HL-60 (cell line): ENCODE results near the gene UQCRQ.

Experiments
- DNase-seq, 2 experiments: peaks; one replicate each; pipeline ENCODE4 v3.0.0-alpha.2; 2010 to 2020; ENCODE audit warnings: low read depth in 1 of 2, low spot score in 1 of 2
- H3K27ac ChIP-seq: fragments of 250-450 bp; sonication (Bioruptor Pico); replicated peaks from 2 replicates; pipeline ENCODE4 v1.5.1; 2020; ENCODE audit warnings: mild to moderate bottlenecking, moderate library complexity
- H3K27me3 ChIP-seq: fragments of 250-450 bp; sonication (Bioruptor Pico); 2 replicates; pipeline ENCODE4 v1.5.1; 2021; ENCODE audit warnings: mild to moderate bottlenecking, moderate library complexity; ENCODE audit not compliant: insufficient read depth, poor library complexity, severe bottlenecking
- H3K4me3 ChIP-seq: replicated peaks from 2 replicates; pipeline ENCODE4 v1.5.1; 2011; ENCODE audit warnings: mild to moderate bottlenecking, control low read depth, low read length; ENCODE audit not compliant: insufficient read depth
- GABPA ChIP-seq: IDR thresholded peaks from 2 replicates; pipeline ENCODE4 v1.6.1; 2012; ENCODE audit warnings: low read depth
- POLR2AphosphoS5 ChIP-seq: IDR thresholded peaks from 2 replicates; pipeline ENCODE4 v1.6.1; 2012; ENCODE audit warnings: low read depth
- SPI1 ChIP-seq: IDR thresholded peaks from 2 replicates; pipeline ENCODE4 v1.6.1; 2012; ENCODE audit warnings: low read depth, mild to moderate bottlenecking, borderline replicate concordance
- TF ChIP-seq, protein P1 (sequence below): IDR thresholded peaks from 2 replicates; pipeline ENCODE4 v1.6.1; 2012; ENCODE audit warnings: low read depth; ENCODE audit not compliant: insufficient replicate concordance
- TF ChIP-seq, protein P2 (sequence below): IDR thresholded peaks from one replicate; pipeline ENCODE4 v1.5.1; 2011; ENCODE audit warnings: low read length, control low read depth, inconsistent platforms; ENCODE audit not compliant: insufficient read depth

The UQCRQ gene

DNA sequence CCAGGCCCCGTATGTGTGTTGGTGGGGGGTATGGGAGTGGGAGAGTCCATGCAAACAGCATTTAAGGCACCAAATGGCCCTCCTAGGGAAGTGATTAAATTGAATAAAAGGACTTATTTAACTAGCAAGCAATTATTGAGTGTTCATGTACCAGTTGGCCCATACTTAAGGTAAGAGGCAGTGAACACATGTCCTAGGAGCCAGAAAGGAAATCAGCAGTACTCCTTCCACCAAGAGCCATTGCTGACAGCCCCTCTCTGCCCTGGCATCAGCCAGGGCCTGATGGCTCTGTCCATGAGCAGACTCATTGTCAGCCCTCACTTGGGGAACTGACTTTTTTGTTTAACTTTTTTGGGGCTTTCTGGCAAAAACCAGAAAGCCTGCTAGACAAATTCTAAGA is 25.5 kb upstream of the UQCRQ start:
- no peak for DNase-seq

DNA sequence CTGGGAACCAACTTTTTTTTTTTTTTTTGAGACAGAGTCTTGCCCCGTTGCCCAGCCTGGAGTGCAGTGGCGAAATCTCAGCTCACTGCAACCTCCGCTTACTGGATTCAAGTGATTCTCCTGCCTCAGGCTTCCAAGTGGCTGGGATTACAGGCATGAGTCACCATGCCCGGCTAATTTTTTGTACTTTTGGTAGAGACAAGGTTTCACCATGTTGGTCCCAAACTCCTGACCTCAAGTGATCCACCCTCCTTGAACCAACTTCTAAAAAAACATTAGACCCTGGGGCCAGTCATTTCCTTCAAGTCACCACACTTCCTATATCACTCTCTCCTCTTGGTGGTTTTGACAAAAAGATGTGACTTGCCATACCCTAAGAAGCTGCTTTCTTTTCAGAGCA is 25.1 kb upstream of the UQCRQ start:
- Histone ChIP-seq H3K4me3 (no peak overlapping the region), H3K27ac (no peak overlapping the region), H3K27me3 (no peaks in the 10 kb centered on the region)
- no peak for DNase-seq
- no peak for TF ChIP-seq SPI1
- TF ChIP-seq POLR2AphosphoS5 = no peak

More for the DNA sequence above, 25.5 kb upstream of the UQCRQ start:
- H3K27me3 ChIP-seq = no peaks in the 10 kb centered on the region
- H3K27ac ChIP-seq = no peak overlapping the region
- no peak overlapping the region for H3K4me3 ChIP-seq
- TF ChIP-seq, protein P1, sequence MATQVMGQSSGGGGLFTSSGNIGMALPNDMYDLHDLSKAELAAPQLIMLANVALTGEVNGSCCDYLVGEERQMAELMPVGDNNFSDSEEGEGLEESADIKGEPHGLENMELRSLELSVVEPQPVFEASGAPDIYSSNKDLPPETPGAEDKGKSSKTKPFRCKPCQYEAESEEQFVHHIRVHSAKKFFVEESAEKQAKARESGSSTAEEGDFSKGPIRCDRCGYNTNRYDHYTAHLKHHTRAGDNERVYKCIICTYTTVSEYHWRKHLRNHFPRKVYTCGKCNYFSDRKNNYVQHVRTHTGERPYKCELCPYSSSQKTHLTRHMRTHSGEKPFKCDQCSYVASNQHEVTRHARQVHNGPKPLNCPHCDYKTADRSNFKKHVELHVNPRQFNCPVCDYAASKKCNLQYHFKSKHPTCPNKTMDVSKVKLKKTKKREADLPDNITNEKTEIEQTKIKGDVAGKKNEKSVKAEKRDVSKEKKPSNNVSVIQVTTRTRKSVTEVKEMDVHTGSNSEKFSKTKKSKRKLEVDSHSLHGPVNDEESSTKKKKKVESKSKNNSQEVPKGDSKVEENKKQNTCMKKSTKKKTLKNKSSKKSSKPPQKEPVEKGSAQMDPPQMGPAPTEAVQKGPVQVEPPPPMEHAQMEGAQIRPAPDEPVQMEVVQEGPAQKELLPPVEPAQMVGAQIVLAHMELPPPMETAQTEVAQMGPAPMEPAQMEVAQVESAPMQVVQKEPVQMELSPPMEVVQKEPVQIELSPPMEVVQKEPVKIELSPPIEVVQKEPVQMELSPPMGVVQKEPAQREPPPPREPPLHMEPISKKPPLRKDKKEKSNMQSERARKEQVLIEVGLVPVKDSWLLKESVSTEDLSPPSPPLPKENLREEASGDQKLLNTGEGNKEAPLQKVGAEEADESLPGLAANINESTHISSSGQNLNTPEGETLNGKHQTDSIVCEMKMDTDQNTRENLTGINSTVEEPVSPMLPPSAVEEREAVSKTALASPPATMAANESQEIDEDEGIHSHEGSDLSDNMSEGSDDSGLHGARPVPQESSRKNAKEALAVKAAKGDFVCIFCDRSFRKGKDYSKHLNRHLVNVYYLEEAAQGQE = no peak
- no peak for TF ChIP-seq POLR2AphosphoS5
- TF ChIP-seq, protein P2, sequence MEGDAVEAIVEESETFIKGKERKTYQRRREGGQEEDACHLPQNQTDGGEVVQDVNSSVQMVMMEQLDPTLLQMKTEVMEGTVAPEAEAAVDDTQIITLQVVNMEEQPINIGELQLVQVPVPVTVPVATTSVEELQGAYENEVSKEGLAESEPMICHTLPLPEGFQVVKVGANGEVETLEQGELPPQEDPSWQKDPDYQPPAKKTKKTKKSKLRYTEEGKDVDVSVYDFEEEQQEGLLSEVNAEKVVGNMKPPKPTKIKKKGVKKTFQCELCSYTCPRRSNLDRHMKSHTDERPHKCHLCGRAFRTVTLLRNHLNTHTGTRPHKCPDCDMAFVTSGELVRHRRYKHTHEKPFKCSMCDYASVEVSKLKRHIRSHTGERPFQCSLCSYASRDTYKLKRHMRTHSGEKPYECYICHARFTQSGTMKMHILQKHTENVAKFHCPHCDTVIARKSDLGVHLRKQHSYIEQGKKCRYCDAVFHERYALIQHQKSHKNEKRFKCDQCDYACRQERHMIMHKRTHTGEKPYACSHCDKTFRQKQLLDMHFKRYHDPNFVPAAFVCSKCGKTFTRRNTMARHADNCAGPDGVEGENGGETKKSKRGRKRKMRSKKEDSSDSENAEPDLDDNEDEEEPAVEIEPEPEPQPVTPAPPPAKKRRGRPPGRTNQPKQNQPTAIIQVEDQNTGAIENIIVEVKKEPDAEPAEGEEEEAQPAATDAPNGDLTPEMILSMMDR = no peak

DNA sequence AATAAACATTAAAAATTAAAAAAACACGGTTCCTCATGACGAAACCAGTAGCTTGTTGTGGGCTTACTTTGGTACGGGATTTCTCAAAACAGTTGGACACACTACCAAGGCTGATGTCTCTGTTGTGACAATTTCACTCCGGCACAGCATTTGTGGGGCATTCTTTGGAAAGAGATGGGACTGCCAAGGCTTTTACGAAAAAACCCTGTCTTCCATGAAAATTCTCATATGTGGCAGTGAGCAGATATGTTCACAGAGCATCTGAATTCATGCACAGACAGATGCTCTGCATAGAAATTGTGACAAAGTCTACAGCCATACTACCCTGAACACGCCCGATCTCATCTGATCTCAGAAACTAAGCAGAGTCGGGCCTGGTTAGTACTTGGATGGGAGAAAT is 18.2 kb upstream of the UQCRQ start:
- no peak overlapping the region for H3K27ac ChIP-seq
- no peaks in the 10 kb centered on the region for H3K27me3 ChIP-seq
- H3K4me3 ChIP-seq = no peak overlapping the region
- no peak for TF ChIP-seq POLR2AphosphoS5
- TF ChIP-seq, protein P2 = no peak
- no peak for TF ChIP-seq GABPA
- TF ChIP-seq SPI1 = no peak
- TF ChIP-seq, protein P1 = no peak
- no peak for DNase-seq

DNA sequence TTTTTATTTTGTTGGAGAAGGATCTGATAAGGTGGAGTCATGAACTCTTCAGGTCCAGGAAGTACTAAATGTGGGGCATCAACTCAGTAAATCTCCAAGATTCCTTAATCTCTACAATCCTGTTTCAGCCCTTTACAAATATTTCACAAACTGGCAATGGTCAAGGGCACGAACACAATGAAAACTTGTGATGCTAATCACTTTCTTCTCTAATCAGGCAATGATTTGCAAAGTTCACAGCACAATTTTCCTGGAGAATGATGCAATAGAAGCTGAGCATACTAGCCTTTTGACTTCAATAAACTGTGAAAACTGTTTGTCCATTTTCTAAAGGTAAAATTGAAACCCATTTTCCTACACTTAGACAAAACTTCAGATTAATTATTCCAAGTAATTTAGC is 17.1 kb upstream of the UQCRQ start:
- Histone ChIP-seq H3K27ac (no peak overlapping the region), H3K4me3 (no peak overlapping the region), H3K27me3 (no peaks in the 10 kb centered on the region)
- no peak for DNase-seq
- TF ChIP-seq, protein P1 = no peak
- TF ChIP-seq, protein P2 = no peak
- TF ChIP-seq SPI1 (no peak), POLR2AphosphoS5 (no peak), GABPA (no peak)
